H1 (cell line): ENCODE measurements around the gene CTPS2. TPM values are rescaled to one million over a fixed set of nuclear protein-coding genes. Genes with fewer than 3 reads are reported as not detected.

Source experiments
- CTCF ChIA-PET: fragments of 300-600 bp; sonication (Branson Sonifier 250); formaldehyde crosslinking; loops from one replicate; lab custom pipeline; 2021; ENCODE audit not compliant: partially characterized antibody; lab: Charles Lee
- POLR2A ChIA-PET: fragments of 300-600 bp; sonication (Branson Sonifier 250); formaldehyde crosslinking; loops from one replicate; lab custom pipeline; 2021; ENCODE audit warnings: inconsistent platforms; ENCODE audit not compliant: partially characterized antibody; lab: Charles Lee
- DNase-seq, 2 experiments: peaks; one replicate each; pipeline versions ENCODE4 v3.0.0 to v3.0.0-alpha.2; 2010 to 2022; ENCODE audit warnings: low spot score in 2 of 2, low read depth in 1 of 2, mixed read lengths in 1 of 2
- FAIRE-seq: peaks from 2 replicates; lab custom pipeline; 2011; peaks lifted over from hg19 to GRCh38; lab: Jason Lieb, UNC
- H2AFZ ChIP-seq: 2 replicates; pipeline ENCODE4 v1.8.1; 2012; ENCODE audit warnings: low read length, inconsistent platforms
- H2AK5ac ChIP-seq: 2 replicates; pipeline ENCODE4 v1.6.1; 2013; ENCODE audit warnings: low read depth, low read length
- H2BK120ac ChIP-seq: replicated peaks from 2 replicates; pipeline ENCODE3; 2013; ENCODE audit warnings: low read depth, low read length, inconsistent platforms
- H2BK12ac ChIP-seq: 2 replicates; pipeline ENCODE4 v1.6.1; 2013; ENCODE audit warnings: low read depth, low read length
- H2BK15ac ChIP-seq: 2 replicates; pipeline ENCODE4 v1.6.1; 2013; ENCODE audit warnings: low read length
- H2BK20ac ChIP-seq: 2 replicates; pipeline ENCODE4 v1.6.1; 2013; ENCODE audit warnings: low read length
- H2BK5ac ChIP-seq: 2 replicates; pipeline ENCODE4 v1.6.1; 2013; ENCODE audit warnings: low read depth, low read length
- H3K14ac ChIP-seq: 2 replicates; pipeline ENCODE4 v1.6.1; 2013; ENCODE audit warnings: inconsistent platforms; ENCODE audit not compliant: insufficient read length
- H3K18ac ChIP-seq: 2 replicates; pipeline ENCODE4 v1.6.1; 2013; ENCODE audit warnings: low read length; ENCODE audit errors: extremely low read depth
- H3K23ac ChIP-seq: 2 replicates; pipeline ENCODE4 v1.6.1; 2013; ENCODE audit warnings: inconsistent platforms; ENCODE audit not compliant: insufficient read length
- H3K23me2 ChIP-seq: 2 replicates; pipeline ENCODE4 v1.6.1; 2013; ENCODE audit warnings: low read depth, low read length
- H3K27ac ChIP-seq: 2 replicates; pipeline ENCODE4 v1.6.1; 2011; ENCODE audit warnings: low read depth, low read length, inconsistent platforms
- H3K27me3 ChIP-seq, 4 experiments: replicated peaks in 1 of 4; 1 replicate in 1 of 4; 2 replicates in 3 of 4; pipeline versions ENCODE4 v1.6.1 to v1.8.1; 2011 to 2013; ENCODE audit warnings: low read length in 3 of 4, mild to moderate bottlenecking in 3 of 4, inconsistent platforms in 2 of 4, mixed read lengths in 2 of 4, moderate library complexity in 1 of 4; ENCODE audit not compliant: control insufficient read depth in 3 of 4, insufficient read depth in 3 of 4; ENCODE audit errors: extremely low read depth in 1 of 4
- H3K36me3 ChIP-seq, 4 experiments: 2 replicates each; pipeline versions ENCODE4 v1.6.1 to v1.8.1; 2011 to 2013; ENCODE audit warnings: mild to moderate bottlenecking in 4 of 4, low read length in 3 of 4, moderate library complexity in 2 of 4, control low read depth in 1 of 4, inconsistent platforms in 1 of 4; ENCODE audit not compliant: insufficient read depth in 4 of 4, control insufficient read depth in 2 of 4
- H3K4ac ChIP-seq: replicated peaks from 2 replicates; pipeline ENCODE3; 2013; ENCODE audit warnings: low read length, low read depth, mixed read lengths, inconsistent platforms; ENCODE audit not compliant: insufficient read length
- H3K4me1 ChIP-seq, 4 experiments: replicated peaks in 1 of 4; 1 replicate in 1 of 4; 2 replicates in 3 of 4; pipeline versions ENCODE4 v1.6.1 to v1.8.1; 2011 to 2013; ENCODE audit warnings: low read length in 3 of 4, inconsistent platforms in 2 of 4, mixed read lengths in 1 of 4; ENCODE audit not compliant: insufficient read depth in 4 of 4, control insufficient read depth in 3 of 4
- H3K4me2 ChIP-seq, 2 experiments: 2 replicates each; pipeline versions ENCODE4 v1.6.1 to v1.8.1; 2011 to 2013; ENCODE audit warnings: low read depth in 2 of 2, low read length in 2 of 2, control low read depth in 1 of 2, inconsistent platforms in 1 of 2, mild to moderate bottlenecking in 1 of 2; ENCODE audit not compliant: insufficient read depth in 1 of 2
- H3K4me3 ChIP-seq, 4 experiments: fragments of 200-600, 300-600 bp in 1 of 4; sonication (generic), shearing (Covaris generic), sonication (Bioruptor Twin) in 1 of 4; 2 replicates each; pipeline versions ENCODE4 v1.5.1 to v1.8.1; 2011 to 2016; ENCODE audit warnings: low read length in 4 of 4, low read depth in 3 of 4, control low read depth in 2 of 4, inconsistent platforms in 2 of 4, mild to moderate bottlenecking in 2 of 4, mixed read lengths in 1 of 4, moderate library complexity in 1 of 4; ENCODE audit not compliant: insufficient read depth in 2 of 4; ENCODE audit errors: extremely low read depth in 1 of 4
- H3K56ac ChIP-seq: replicated peaks from 2 replicates; pipeline ENCODE3; 2013; ENCODE audit warnings: low read depth, mild to moderate bottlenecking, mixed read lengths, low read length, inconsistent platforms; ENCODE audit not compliant: insufficient read length
- H3K79me1 ChIP-seq: 2 replicates; pipeline ENCODE4 v1.6.1; 2013; ENCODE audit warnings: low read depth, low read length, control low read depth
- H3K79me2 ChIP-seq, 2 experiments: 2 replicates each; pipeline versions ENCODE4 v1.6.1 to v1.8.1; 2012 to 2013; ENCODE audit warnings: low read length in 2 of 2, mild to moderate bottlenecking in 2 of 2, inconsistent platforms in 1 of 2; ENCODE audit not compliant: insufficient read depth in 2 of 2, control insufficient read depth in 1 of 2
- H3K9ac ChIP-seq, 4 experiments: replicated peaks in 1 of 4; 1 replicate in 1 of 4; 2 replicates in 3 of 4; pipeline versions ENCODE4 v1.6.1 to v1.8.1; 2011 to 2013; ENCODE audit warnings: low read depth in 3 of 4, low read length in 3 of 4, control low read depth in 2 of 4, mild to moderate bottlenecking in 2 of 4, moderate library complexity in 2 of 4, inconsistent platforms in 1 of 4; ENCODE audit errors: extremely low read depth in 1 of 4
- H3K9me3 ChIP-seq, 2 experiments: 2 replicates each; pipeline versions ENCODE4 v1.6.1 to v1.8.1; 2012 to 2013; ENCODE audit warnings: mild to moderate bottlenecking in 2 of 2, moderate library complexity in 2 of 2, control low read depth in 1 of 2, inconsistent platforms in 1 of 2, low read depth in 1 of 2, low read length in 1 of 2, mixed read lengths in 1 of 2; ENCODE audit not compliant: insufficient read depth in 2 of 2
- H4K20me1 ChIP-seq, 2 experiments: replicated peaks in 1 of 2; 2 replicates each; pipeline versions ENCODE3 to v1.8.1; 2011 to 2013; ENCODE audit warnings: inconsistent platforms in 2 of 2, low read length in 2 of 2, mild to moderate bottlenecking in 1 of 2; ENCODE audit not compliant: insufficient read depth in 2 of 2, control insufficient read depth in 1 of 2
- H4K5ac ChIP-seq: 2 replicates; pipeline ENCODE4 v1.6.1; 2013; ENCODE audit warnings: low read length, low read depth, mixed read lengths, inconsistent platforms; ENCODE audit not compliant: insufficient read length
- H4K8ac ChIP-seq: 2 replicates; pipeline ENCODE4 v1.8.0; 2013; ENCODE audit warnings: mild to moderate bottlenecking, moderate library complexity, low read length, inconsistent platforms; ENCODE audit not compliant: insufficient read depth; ENCODE audit errors: extremely low read depth
- H4K91ac ChIP-seq: replicated peaks from 2 replicates; pipeline ENCODE3; 2013; ENCODE audit warnings: low read length, mixed read lengths, inconsistent platforms; ENCODE audit not compliant: insufficient read length
- JUND ChIP-seq: IDR thresholded peaks from 2 replicates; pipeline ENCODE4 v1.6.1; 2011; ENCODE audit warnings: mild to moderate bottlenecking, improper control_type of control experiment, low read length
- NRF1 ChIP-seq: IDR thresholded peaks from 2 replicates; pipeline ENCODE4 v1.6.1; 2011; ENCODE audit warnings: mild to moderate bottlenecking, low read depth, low read length, improper control_type of control experiment
- POLR2AphosphoS5 ChIP-seq: IDR thresholded peaks from 2 replicates; pipeline ENCODE4 v1.6.1; 2011; ENCODE audit warnings: low read depth, low read length
- WGBS, 2 experiments: shearing (Covaris generic) in 1 of 2; methylation state at CpG; one replicate each; pipeline versions ENCODE4 v1.1.6 to v1.1.7; 2013 to 2015; ENCODE audit warnings: low lambda C conversion rate in 2 of 2, mixed read lengths in 2 of 2, inconsistent platforms in 1 of 2, low coverage in 1 of 2, missing lambda C conversion rate in 1 of 2; ENCODE audit not compliant: insufficient replicate concordance in 2 of 2, insufficient coverage in 1 of 2, insufficient read length in 1 of 2; ENCODE audit errors: extremely low coverage in 1 of 2, missing lambda C conversion rate in 1 of 2; 5-methylcytosine and 5-hydroxymethylcytosine counted together
- polyA plus RNA-seq, 7 experiments: library from polyadenylated mRNA; depleted of rRNA in 3 of 7; stranded (reverse) in 5 of 7; unstranded in 2 of 7; fragments of >200 nt in 5 of 7; fragments of 200-250 nt in 2 of 7; gene quantifications; 1 replicate in 5 of 7; 2 replicates in 1 of 7; 4 replicates in 1 of 7; pipeline versions ENCODE4 v1.2.1 to v1.2.3, GENCODE V29; 2011 to 2013; ENCODE audit warnings: missing spikeins in 2 of 7, mixed read lengths in 2 of 7
- total RNA-seq: library from RNA; stranded (reverse); fragmentation: NEBNext Ultra II Directional; extraction: Animal tissue kit (Norgen Biotek cat#: 25700); gene quantifications from 2 replicates; pipeline ENCODE4 v1.2.1, GENCODE V29; 2021

The CTPS2 gene
- total and polyA plus RNA-seq, 2 of the 8 experiments (the other 6 are each of a cell fraction or from before 2014, with no cell fraction given) = 17.1 to 34.0 TPM

- no peak for FAIRE-seq
- Histone ChIP-seq H3K4me3 (peak overlapping the region in 3 of 4 experiments; percentile 14 to 54 (median 25); a peak in 5 of 8 replicates), H3K27me3 (no peaks in the 10 kb centered on the region), H2BK5ac (peak overlapping the region; percentile 93), H3K9ac (peak overlapping the region in 1 of 4 experiments; percentile 17; a peak in 2 of 7 replicates), H3K4me1 (peaks cover 0 to 10% (median 2%) of the 10 kb centered on the region in 4 experiments; a peak in 3 of 7 replicates), H2AK5ac (no peak overlapping the region), H3K56ac (no peak overlapping the region), H3K79me1 (no peaks in the 10 kb centered on the region; the same call in 1 of the 2 replicates), H2BK12ac (no peak overlapping the region; the same call in 1 of the 2 replicates), H3K23ac (no peak overlapping the region), H3K14ac (no peak overlapping the region), H4K20me1 (no peaks in the 10 kb centered on the region), H3K18ac (0 out of 2 replicates have a peak overlapping the region, but pooled peaks have one; percentile 9), H3K4ac (no peak overlapping the region), H4K8ac (no peak overlapping the region), H2AFZ (no peak overlapping the region), H3K9me3 (peaks cover 4 to 7% of the 10 kb centered on the region in 2 experiments; a peak in 2 of 4 replicates), H2BK15ac (no peak overlapping the region), H2BK20ac (no peak overlapping the region), H2BK120ac (peak overlapping the region; percentile 54), H4K91ac (no peak overlapping the region), H3K27ac (peak overlapping the region; percentile 83), H3K4me2 (peak overlapping the region; percentile 39 to 56), H3K36me3 (peaks cover 0 to 17% (median 6%) of the 10 kb centered on the region in 4 experiments; a peak in 2 of 8 replicates), H3K23me2 (no peaks in the 10 kb centered on the region), H4K5ac (no peak overlapping the region), H3K79me2 (no peaks in the 10 kb centered on the region; a peak in 1 of 4 replicates)
- DNase-seq = no peak
- ChIA-PET CTCF (interaction anchor here (1.6 kb wide), 1 partner anchor 34 kb away, joined by 4 read pairs; no protein-coding TSS in a partner anchor), POLR2A (interaction anchor here (0.7 to 2.8 kb wide), 5 partner anchors 10 to 851 kb away, joined by 3 to 11 read pairs (median 3); no protein-coding TSS in a partner anchor)
- 20% methylated on average over 1 of the region's 2 CpGs; no CpG with 5 or more reads in 1 of the 2 experiments for WGBS, 2 experiments
- TF ChIP-seq NRF1 (no peak), JUND (no peak), POLR2AphosphoS5 (no peak)
Measured at GRCh38 chrX:16577483-16578029, 134.9 kb downstream of the CTPS2 start.
